ENCODE data around the gene TSPAN5. TPM values are rescaled to one million over a fixed set of nuclear protein-coding genes. Genes with fewer than 3 reads are reported as not detected.

The TSPAN5 gene
- total RNA-seq, 1 donor from 2014 or later = 42.6 TPM

DNA sequence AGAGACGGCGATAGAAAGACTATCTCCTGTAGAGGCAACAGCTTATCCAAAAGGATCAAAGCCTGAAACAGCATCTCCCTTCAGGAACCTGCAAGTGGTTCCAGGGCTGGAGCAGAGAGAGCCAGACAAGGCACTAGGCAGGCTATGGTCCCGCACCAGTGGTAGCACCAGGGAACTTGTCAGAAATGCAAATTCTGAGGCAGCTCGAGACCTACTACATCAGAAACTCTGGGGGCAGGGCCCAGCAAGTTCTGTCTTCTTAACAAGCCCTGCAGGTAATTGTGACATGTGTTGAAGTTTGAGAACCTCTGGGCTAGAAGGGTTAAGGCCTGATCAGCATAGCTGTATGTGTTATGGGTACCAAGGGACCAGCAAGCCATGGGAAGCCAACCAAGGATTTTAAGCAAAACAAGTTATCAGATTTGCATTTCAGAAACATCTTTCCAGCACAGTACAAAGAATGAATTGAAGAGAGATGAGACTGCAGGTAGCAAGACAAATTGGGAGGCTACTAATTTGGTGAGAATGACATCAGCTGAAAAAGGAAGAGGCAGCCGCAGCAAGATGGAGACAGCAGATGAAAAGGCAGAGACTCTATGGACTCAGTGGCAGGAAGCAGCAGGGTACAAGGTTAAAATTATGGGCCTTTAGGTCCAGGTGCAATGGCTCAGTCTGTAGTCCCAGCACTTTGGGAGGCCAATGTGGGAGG lies 139.7 kb downstream of the TSPAN5 start:
- no peak for DNase-seq (ENCODE audit: low spot score)

DNA sequence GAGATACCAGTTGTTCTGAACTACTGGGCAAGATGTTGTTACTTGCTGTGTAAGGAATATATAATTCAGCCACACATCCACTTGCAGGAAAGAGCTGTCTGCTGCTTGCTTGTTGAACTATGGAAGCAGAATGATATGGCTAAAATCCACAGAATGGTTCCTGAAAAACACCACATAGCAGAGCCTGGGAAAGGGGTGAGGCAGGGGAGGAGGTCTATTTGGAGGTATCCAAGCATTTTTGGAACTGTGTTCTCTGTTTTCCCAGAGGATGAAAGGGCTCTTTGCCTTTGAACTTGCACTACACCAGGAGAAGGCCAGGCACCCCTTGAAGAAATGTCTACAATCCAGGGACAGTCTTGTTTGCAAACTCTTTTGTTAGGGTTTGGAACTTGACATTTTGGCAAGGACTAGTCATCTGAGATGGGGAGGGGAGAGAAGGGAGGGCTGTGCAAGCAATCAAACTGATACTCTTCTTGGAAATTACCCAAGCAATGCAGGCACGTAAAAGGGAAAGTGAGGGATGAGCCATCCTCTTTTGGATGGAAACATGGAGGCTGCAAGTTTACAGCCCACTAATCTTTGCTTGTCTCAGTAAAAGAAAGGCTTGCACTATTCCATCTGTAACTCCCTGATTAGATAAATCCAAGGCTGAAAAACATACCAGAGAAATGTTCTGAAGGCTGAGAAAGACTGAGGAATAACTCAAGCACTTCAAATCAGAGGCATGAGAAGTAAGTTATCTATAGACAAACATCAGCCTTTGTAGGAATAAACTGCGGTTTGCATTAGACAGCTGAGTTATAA lies 141.0 kb downstream of the TSPAN5 start:
- peak; percentile 98 for DNase-seq (ENCODE audit: low spot score)

DNA sequence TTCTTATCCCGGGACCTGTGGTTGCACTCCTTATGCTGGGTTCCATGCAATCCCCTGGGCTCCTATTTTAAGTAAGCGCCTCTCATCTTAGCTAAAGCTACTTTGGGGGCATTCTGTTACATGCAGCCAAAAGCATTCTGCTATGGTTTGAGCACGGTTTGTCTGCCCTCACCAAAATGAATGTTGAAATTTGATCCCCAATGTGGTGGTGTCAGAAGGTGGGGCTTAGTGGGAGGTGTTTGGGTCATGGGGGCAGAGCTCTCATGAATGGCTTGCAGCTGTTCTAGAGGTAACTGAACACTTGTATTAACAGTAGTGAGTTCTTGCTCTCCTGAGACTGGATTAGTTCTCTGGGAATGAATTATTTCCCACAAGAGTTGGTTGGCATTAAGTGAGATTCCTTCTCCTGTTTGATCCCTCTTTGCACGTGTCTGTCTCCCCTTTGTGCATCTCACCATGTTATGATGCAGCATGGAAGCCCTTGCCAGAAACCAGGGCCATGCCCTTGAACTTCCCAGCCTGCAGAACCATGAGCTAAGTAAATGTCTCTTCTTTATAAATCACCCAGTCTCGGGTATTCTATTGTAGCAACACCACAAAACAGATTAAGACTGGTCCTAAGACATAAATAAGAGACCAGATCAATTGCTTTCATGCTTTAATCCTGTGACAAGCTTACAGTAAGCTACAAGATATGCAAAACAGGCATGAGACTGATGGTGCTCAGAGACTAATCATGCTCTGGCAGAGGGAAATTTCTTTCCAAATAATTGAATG lies 141.8 kb downstream of the TSPAN5 start:
- DNase-seq (ENCODE audit: low spot score) = peak; percentile 82

- no peak for DNase-seq (ENCODE audit: low spot score)
Observed at GRCh38 chr4:98516042-98516440, 142.4 kb downstream of the TSPAN5 start.

- DNase-seq (ENCODE audit: low spot score) = peak; percentile 51
Observed at GRCh38 chr4:98515470-98515809, 143.0 kb downstream of the TSPAN5 start.

DNA sequence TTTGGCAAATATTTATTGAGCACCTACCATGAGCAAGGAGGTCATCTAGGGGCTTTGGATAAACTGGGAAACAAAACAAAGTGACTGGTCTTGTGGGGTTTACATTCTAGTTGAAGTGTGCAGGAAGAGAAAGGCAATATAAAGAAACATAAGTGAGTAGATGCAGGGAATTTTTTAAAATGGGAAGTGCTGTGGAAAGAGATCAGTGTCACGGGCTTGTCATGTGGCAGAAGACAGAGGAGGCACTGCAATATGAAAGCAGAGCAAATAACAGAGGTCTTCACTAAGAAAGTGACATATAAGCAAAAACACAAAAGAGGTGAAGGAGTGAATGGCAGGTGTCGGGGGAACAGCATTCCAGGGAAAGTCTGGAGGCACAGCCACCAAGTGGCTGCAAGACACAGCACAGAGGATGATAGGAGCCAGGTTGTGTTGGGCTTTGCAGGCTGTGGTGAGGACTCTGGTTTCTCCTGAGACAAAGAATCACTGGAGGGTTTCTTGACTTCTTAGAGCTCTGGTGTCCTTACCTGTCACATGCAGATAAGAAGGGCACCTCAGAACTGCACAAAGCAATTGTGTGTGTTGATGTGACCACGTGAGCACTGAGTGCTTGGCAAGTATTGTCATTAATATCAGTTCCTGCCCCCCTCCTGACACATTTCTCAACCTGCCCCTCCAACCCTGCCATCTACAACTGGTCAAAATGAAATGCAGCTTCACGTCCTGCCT lies 143.5 kb downstream of the TSPAN5 start:
- no peak for DNase-seq (ENCODE audit: low spot score)

GRCh38 chr4:98512918-98513317 lies 145.5 kb downstream of the TSPAN5 start:
- DNase-seq (ENCODE audit: low spot score) = no peak

DNA sequence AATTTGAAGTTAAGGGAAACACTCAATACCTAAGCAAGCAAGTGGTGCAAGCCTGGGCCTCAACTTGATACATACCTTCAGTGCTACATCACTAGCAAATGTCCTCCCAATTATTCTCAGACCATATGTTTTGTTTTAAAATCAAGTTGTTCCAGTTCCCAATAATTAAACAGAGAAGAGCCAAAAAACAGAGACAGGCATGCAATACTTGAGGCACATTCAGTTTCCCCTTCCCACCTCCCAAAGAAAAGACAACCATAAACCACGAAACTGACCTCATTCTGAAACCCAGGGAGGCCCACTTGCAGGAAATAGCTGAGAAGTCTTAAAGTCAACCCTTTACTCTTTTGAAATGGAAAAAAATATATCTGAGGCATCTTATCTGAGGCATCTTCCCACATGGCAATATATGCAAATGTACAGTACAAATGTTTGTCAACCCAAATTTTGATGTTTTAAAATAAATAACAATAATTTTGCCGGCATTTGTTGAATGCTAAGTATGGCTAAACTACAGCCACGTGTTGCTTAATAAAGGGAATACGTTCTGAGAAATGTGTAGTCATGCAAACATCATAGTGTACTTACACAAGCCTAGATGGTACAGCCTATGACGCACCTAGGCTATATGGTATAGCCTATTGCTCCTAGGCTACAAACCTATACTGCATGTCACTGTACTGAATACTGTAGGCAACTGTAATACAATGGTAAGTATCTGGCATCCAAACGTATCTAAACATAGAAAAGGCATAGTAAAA lies 147.5 kb downstream of the TSPAN5 start:
- DNase-seq (ENCODE audit: low spot score) = peak; percentile 63

DNA sequence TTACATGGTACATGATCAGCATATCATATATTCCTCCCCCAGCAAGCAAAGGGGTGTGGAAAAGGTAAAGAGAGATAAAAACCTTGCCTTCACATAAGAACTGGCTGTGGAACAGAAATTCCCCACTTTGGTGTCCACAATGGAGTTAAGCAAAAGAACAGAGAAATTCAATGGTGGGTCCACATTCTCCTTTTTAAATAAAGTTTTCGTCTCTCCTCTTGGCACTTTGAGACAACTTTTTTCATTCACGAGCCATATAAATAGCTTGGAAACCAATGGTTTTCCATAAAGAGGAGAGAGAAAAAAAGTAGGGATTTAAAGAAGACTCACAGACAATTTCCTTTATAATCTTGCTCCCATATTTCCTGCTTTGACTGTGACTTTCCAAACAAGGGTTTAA lies 148.1 kb downstream of the TSPAN5 start:
- DNase-seq (ENCODE audit: low spot score) = no peak

DNA sequence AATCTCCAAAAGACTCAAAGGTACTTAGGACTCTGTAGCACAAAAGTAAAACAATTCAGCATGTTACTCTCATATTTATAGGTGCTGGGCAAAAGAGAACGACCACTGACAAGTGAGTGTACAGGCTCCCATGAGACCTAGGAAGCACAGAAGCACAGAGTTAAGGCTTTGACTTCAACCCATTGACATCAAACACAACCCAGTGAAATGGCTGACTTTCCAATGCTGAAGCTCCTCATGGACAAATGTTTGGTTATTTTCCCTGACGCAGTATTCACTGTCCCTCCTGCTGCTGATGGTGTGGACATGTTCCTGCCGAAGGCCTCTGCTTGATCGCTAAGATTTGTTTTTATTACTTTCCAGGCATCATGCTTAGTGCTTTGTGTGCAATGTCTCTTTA lies 148.7 kb downstream of the TSPAN5 start:
- peak; percentile 83 for DNase-seq (ENCODE audit: low spot score)

DNA sequence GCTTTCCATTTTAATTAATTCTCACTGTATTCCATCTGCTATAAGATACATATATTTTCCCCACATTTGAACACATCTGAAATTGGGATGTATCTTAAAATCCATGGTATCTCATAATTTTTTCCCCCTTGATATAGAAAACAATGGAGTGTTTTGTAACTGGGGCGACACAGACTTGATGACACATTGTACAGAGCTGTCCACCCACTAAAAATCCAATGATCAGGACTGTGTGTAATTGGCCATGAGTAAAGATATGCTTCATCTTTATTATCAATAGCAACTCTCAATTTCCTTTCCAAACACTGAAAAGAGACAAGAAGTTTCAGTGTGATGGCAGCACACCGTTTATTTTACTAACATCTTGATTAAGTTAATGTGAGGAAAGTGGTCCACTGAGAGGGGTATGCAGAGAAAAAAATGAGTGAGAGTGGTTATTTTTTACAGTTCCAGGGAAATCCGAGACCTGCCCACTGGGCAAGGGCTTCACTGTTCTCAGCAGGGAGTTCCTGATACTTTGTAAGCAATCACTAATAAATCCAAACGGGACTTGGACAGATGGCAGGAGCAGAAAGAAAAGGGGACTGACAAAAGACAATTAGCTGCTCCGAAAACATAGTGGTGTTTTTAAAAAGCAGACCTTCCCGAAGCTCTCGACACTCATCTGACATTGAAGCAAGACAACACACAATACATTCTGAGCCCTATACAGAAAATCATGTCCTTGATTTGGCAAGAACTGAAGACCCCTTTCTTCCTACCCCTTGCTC lies 149.4 kb downstream of the TSPAN5 start:
- DNase-seq (ENCODE audit: low spot score) = no peak

- DNase-seq (ENCODE audit: low spot score) = no peak
Observed at GRCh38 chr4:98508248-98508647, 150.2 kb downstream of the TSPAN5 start.

- DNase-seq (ENCODE audit: low spot score) = no peak
Observed at GRCh38 chr4:98507299-98507698, 151.1 kb downstream of the TSPAN5 start.

DNA sequence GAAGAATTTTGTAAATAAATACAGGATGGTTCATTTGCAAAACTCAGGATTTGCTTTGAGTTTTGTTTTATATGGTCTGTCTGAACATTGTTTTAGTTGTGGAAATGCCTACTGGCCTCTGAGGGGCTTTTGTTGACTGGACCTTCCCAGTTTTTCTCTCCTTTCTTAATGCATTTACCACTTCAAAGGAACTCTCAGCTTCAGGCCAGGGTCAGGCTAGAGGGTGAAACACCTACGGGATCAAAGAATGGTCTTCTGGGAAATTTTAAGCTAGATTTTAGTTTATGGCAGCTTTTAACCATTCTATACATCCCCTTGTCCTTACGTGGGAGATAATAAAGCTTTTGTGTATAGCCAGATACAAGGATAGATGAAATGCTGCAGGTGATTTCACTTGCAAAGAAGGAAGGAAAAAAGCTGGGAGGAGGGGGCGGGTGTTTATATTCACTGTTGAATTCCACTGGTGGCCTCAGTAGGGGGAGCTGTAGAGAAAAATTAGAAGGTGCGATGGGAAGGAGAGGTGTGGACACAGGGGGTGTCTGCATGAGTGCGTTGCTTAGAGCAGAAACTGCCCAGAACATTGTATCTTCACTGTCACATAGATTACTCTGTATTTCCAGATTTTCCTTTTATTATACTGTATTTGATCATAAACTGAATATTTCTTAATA lies 151.8 kb downstream of the TSPAN5 start:
- DNase-seq (ENCODE audit: low spot score) = no peak

- DNase-seq (ENCODE audit: low spot score) = no peak
Observed at GRCh38 chr4:98505992-98506391, 152.4 kb downstream of the TSPAN5 start.

DNA sequence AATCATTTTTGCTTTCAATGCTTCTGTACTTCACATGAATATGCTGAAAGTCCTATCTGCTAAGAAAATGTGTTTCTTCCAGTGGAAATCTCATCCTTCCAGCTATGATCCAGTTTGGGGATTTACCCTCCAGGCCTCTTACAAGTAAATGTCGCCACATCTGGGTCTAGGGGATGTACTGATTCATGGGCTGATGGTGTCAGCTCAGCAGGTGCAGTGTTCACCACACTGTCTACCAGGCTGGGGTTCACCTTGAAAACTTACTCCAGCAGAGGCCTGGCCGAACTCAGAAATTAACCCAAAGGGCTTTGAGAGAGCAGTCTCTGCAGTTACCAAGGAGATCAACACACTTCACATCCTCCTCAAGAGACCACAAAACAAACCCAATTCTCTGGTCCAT lies 154.3 kb downstream of the TSPAN5 start:
- no peak for DNase-seq (ENCODE audit: low spot score)

GRCh38 chr4:98503676-98504075 lies 154.7 kb downstream of the TSPAN5 start:
- no peak for DNase-seq (ENCODE audit: low spot score)

DNA sequence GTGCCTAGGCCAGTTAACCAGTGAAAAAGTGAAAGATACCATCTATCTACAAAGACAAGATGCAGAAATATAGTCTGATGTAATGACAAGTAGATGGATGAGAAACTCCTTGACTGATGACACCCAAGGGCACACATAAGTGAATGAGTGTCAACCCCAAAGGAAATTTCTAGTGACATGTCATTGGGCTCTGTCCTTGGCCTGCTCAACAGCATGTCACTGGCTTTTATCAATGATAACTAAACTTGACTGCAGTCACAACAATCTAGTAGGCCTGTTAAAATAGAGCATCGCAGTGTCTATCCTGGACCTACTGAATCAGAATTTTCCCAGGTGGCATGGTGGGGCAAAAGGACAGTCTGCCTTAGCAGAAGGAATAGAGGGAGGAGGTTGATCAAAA lies 155.8 kb downstream of the TSPAN5 start:
- DNase-seq (ENCODE audit: low spot score) = no peak

- no peak for DNase-seq (ENCODE audit: low spot score)
Observed at GRCh38 chr4:98502031-98502430, 156.4 kb downstream of the TSPAN5 start.

DNA sequence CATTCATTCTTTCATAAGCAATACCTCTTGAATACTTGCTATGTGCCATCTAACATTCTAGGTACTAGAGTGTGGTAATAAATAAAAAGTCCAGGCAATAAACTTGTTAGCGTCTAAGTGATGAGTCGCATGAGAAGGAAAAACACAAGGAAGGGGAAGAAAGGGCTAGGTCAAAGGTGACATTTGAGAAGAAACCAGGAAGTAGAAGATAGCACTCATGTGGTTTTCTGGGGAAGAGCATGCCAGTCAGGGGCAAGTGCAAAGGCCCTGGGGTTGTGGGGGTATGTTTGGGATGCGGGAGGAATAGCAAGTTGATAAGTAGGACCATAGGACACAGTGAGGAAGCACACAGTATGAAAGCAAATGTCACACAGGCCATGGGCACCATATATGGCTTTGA lies 157.0 kb downstream of the TSPAN5 start:
- no peak for DNase-seq (ENCODE audit: low spot score)
